DMS79 (cell line): ENCODE data around the gene SCN8A.
"Not testable (repeated sequence)": the region's sequence is repeated elsewhere in the genome, so short reads cannot be mapped to it uniquely, and the experiment has no call there.

Experiments used
- DNase-seq: peaks from one replicate; lab custom pipeline; 2025; lab: John Stamatoyannopoulos, UW

Gene SCN8A

GRCh38 chr12:51766067-51766676, 175.1 kb downstream of the SCN8A start:
- no peak for DNase-seq

GRCh38 chr12:51771008-51771407, 180.0 kb downstream of the SCN8A start:
- no peak for DNase-seq

DNA sequence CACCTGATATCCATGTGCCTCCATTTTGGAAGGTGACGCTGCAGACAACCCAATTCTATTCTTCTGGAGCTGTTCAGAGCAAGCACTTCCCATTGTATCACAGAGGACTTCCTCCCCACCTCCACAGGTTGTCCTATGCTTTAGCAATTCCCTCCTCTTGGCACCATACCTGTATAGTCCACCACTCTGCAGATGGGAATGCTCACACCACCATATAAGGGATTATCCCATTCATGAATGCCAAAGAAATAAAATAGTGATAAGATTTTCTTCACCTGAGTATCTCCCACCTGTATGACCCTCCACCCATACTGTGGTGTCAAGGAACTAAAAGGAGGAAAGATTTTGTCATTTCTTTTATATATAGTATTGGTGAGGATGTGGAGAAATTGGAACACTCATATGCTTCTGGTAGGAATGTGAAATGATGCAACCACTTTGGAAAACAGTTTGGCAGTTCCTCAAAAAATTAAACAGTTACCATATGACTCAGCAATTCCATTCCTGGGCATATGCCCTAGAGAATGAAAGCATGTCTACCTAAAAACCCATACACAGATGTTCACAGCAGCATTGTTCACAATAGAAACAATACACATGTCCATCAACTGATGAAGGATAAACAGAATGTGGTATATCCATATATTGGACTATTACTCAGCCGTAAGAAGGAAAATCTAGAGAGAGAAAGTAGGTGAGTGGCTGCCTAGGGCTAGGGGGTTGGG, 182.3 kb downstream of the SCN8A start:
- DNase-seq: no peak

DNA sequence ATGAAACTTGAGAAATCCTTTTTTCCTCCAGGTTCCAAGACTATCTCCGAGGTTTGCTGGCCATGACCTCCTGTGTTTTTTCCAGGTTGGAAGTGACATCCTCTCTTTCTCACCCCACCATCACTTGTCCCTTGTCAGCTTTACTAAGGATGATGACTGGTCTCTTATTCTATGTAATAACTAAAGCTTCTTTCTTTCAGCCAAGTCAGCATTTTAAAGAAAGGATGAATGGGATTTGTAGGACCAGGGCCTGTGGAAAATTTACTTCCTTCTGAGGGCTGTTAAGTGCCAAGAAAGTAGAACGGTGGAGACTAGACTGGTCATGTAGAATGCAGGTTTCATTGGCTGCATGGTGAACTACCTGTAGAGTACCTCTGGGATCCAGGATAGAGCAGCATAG, 183.9 kb downstream of the SCN8A start:
- DNase-seq: no peak

GRCh38 chr12:51777457-51777856, 186.4 kb downstream of the SCN8A start:
- DNase-seq: no peak

DNA sequence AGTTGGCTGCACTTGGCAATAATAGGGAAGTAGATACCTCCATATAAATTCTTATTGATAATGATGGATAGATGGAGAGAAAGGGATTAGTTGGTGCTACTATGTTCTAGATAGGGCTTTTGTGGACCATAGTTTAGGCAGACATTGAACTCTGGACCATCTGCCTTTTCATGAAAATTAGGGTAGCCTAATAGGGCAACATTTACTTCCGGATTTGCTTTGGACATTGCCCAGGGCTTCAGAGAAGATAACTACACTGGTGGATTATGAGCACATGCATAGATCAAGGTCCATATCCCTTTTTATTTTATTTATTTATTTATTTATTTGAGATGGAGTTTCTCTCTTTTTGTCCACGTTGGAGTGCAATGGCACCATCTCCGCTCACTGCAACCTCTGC, 186.9 kb downstream of the SCN8A start:
- DNase-seq: no peak

DNA sequence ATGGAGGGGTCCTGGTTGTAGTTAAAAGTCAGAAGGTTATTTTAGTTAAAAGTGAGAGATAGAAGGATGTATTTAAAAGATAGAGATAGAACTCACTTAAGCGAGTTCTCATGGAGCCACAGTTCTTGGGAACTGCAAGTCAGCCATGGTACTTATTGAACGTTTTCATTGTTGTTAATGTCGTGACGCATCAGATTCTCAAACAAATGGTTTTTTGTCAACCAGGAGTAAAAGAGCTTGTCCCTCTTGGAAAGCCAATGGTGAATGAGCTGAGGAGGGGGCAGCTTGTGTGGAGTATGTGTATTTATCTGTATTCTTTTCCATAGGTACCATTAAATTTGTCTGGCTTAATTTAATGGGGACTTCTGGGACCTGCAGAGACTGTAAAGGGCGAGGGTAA, 188.8 kb downstream of the SCN8A start:
- no peak for DNase-seq

- no peak for DNase-seq
Measured at GRCh38 chr12:51784688-51785087, 193.7 kb downstream of the SCN8A start.

- DNase-seq: no peak
Measured at GRCh38 chr12:51785906-51786305, 194.9 kb downstream of the SCN8A start.

DNA sequence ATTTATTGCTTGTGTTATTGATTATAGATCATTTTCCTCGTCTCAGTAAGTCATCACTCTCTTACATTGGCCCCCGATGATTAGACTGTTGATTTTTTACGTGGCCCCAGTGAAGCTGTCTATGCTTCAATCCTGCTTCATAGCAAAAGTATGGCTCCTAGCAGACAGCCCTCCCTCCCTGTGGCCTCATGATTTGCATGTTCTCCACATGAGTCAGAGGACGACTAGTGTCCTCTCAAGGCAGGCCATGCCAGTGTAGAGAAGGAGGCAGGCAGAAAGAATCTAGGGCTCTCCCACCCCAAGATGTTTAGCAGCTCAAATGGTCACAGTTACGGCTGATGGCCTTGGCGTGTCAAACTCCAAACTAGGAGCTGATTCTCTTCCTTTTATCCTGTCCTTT, 197.8 kb downstream of the SCN8A start:
- DNase-seq: no peak

GRCh38 chr12:51792417-51792816, 201.4 kb downstream of the SCN8A start:
- DNase-seq: no peak

- DNase-seq: no peak
Measured at GRCh38 chr12:51793201-51793600, 202.2 kb downstream of the SCN8A start.

DNA sequence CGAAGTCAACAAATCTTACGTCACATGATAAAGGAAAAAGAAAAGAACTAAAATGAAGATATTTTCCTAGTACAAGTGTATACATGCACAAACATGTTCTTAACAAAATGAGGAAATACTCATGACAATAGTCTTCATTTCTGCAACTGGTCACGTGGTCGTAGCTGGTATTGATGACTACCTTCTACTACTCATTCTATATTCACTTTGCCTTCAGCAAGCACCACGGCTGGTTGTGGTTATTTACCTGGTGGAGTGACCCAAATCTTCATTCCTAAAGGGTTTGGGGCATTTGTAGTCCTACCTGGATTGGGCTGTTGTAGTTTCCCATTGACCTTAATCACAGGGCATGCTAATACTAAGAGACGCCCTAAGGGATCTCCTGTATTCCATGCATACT, 206.3 kb downstream of the SCN8A start:
- DNase-seq: no peak

DNA sequence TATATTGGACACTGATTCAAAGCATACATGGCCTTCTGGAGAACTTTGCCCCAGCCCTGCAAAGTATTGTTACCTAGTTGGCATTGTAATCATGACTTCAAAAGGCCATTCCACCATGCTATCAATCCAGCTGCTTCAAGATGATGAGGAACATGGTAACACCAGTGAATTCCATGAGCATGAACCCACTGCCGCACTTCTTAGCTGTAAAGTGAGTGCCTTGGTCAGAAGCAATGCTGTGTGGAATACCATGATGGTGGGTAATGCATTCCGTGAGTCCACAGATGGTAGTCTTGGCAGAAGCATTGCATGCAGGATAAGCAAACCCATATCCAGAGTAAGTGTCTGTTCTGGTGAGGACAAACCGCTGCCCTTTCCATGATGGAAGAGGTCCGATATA, 207.0 kb downstream of the SCN8A start:
- DNase-seq: not testable (repeated sequence)

GRCh38 chr12:51798501-51798900, 207.5 kb downstream of the SCN8A start:
- DNase-seq: no peak

- no peak for DNase-seq
Measured at GRCh38 chr12:51801027-51801426, 210.0 kb downstream of the SCN8A start.

DNA sequence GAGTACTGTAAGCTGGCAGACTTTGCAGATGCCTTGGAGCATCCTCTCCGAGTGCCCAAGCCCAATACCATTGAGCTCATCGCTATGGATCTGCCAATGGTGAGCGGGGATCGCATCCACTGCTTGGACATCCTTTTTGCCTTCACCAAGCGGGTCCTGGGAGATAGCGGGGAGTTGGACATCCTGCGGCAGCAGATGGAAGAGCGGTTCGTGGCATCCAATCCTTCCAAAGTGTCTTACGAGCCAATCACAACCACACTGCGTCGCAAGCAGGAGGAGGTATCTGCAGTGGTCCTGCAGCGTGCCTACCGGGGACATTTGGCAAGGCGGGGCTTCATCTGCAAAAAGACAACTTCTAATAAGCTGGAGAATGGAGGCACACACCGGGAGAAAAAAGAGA, 215.9 kb downstream of the SCN8A start:
- no peak for DNase-seq

GRCh38 chr12:51809193-51809592, 218.2 kb downstream of the SCN8A start:
- no peak for DNase-seq

DNA sequence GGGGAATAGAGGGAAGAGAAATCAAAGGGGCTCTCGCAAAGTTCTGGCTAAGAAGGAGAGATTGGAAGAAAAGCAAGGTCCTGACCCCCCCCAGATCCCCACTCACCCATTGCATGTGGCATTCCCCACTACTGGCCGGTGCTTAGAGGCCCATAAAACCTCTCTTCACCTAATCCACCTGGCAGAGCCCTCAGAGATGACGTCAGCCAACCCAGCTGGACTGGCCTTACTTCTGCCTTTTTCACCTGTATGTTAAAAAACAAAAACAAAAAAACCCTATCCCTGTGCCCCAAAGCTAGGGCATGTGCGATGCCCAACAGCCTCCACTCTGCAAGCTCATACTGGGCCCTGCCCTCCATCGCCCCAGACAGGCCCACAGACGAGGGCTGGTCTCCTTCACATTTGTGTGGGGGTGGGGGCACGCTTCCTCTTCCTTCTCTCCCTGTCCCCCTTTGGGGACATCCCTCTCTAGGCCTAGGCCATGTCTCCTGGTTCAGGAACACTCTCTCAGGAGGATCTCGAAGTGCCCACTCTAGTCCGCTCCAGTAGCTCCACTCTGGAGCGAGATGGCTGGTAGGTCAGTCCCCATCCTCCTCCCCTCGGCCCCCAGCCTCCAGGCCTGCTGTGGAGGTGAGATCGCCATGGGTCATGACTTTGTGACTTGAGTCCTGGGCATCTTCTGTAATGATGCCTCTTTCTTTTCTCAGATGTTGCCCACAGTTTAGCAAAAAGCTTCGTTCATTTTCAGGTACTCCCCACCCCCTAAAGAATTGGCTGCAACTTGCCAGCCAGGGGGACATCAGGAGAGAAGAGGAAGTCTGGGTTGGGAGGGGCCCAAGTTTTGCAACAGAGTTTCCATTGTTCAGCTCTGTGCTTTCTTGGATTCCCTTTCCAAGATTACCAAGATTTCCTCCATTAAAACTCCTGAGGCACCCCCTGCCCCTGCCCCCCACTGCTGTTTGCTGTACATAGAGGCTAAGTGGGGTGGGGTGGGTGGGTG, 220.5 kb downstream of the SCN8A start:
- no peak for DNase-seq

GRCh38 chr12:51812871-51813270, 221.8 kb downstream of the SCN8A start:
- no peak for DNase-seq

GRCh38 chr12:51813931-51814310, 222.9 kb downstream of the SCN8A start:
- no peak for DNase-seq

DNA sequence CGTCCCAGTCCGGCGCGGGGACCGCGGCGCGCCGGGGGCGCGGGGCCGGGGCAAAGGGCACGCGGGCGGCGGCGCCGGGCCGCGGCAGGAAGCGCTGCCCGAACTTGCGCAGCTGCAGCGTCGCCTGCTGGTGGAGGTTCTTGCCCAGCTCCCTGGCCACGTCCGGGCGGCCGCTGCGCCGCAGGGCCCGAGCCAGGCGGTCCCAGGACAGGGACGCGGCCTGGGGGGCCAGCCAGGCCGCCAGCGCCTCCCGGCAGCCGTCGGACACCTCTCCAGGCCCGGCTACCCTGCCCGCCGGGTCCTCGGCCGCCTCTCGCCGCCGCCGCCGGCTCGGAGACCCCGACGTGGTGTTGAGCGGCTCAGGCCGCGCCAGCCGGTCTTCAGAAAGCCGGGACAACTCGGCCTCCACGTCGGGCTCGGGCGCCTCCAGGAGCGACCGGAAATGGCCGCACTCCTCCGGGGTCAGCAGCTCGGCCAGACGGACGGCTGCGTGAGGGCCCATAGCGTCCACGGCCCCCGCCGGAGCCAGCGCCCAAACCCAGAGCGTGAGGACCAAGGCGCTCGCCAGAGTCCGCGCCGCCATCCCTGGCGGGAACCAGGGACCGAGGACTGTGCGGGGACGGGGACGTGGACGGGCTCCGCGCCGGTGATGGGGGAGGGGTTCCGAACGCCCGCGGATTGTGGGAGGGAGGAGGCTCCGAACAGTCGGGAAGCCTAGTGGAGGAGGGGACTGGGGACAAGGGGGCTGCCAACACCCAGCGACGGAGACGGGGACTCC, 223.5 kb downstream of the SCN8A start:
- no peak for DNase-seq
